Body of pancreas (tissue), 4 donors: ENCODE results near the gene MICAL2.

Experiments used
- POLR2A ChIP-seq, 3 donors: fragments of 450-650 bp; IDR thresholded peaks; one replicate each; pipeline ENCODE4 v1.6.1; 2016; ENCODE audit warnings: antibody characterized with exemption in 3 of 3, mild to moderate bottlenecking in 2 of 3
- TF ChIP-seq, protein P1 (sequence below), 7 experiments: fragments of 450-650 bp in 4 of 7; fragments of 200-600 bp in 3 of 7; sonication (generic) in 3 of 7; IDR thresholded peaks; one replicate each; pipeline ENCODE4 v1.5.1; 2016 to 2019; ENCODE audit warnings: antibody characterized with exemption in 7 of 7

DNA sequence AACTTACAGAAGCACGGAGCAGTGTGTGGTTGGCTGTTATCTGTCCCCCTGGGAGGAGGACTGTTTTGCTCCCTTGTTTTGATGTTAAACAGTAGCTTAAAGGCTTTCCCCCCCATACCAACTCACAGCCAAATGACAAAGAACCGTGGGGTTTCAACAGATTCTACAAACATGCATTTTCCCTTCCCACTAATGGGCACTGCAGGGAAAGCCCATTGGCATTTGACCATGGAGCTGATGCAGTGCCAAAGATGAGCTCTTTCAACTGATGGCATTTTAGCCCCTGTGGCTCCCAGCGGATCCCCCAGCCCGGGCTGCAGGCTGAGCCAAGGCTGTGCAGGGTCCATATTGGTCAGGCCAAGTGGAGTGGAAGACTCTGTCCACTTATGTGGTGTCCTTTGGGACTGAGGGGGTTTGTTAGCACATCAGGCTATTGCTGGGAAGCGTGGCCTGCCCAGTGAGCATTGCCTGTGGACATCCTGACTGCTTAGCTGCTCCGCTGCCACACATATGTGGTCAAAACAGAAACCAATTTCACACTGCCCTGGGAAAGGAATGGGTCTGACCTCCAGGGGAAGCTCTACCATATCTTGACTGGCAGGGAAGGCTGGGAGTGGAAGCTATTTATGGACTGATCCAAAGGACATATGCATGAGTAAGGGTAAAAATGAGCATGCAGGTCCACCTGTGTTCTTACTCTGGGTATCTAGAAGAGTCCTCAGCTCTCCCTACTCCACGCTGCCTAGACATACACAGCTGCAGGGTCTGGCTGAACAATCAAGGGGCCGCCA lies 150.5 kb downstream of the MICAL2 start:
- TF ChIP-seq, protein P1, sequence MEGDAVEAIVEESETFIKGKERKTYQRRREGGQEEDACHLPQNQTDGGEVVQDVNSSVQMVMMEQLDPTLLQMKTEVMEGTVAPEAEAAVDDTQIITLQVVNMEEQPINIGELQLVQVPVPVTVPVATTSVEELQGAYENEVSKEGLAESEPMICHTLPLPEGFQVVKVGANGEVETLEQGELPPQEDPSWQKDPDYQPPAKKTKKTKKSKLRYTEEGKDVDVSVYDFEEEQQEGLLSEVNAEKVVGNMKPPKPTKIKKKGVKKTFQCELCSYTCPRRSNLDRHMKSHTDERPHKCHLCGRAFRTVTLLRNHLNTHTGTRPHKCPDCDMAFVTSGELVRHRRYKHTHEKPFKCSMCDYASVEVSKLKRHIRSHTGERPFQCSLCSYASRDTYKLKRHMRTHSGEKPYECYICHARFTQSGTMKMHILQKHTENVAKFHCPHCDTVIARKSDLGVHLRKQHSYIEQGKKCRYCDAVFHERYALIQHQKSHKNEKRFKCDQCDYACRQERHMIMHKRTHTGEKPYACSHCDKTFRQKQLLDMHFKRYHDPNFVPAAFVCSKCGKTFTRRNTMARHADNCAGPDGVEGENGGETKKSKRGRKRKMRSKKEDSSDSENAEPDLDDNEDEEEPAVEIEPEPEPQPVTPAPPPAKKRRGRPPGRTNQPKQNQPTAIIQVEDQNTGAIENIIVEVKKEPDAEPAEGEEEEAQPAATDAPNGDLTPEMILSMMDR (IDR thresholded peaks at IDR 0.05) = no peak
- no peak for TF ChIP-seq POLR2A (IDR thresholded peaks at IDR 0.05)
